HepG2 (cell line): ENCODE data around the gene NOSTRIN.

Experiments used
- CTCF ChIP-seq: sonication (generic); formaldehyde crosslinking; IDR thresholded peaks from 2 replicates; pipeline ENCODE4 v1.5.0; 2020; ENCODE audit warnings: mild to moderate bottlenecking, missing genetic modification reagents, moderate library complexity
- GLI4 ChIP-seq: sonication (generic); formaldehyde crosslinking; IDR thresholded peaks from 2 replicates; pipeline ENCODE4 v1.5.1; 2020; ENCODE audit warnings: missing genetic modification reagents, mild to moderate bottlenecking, moderate library complexity, borderline replicate concordance
- ZNF350 ChIP-seq: sonication (generic); formaldehyde crosslinking; IDR thresholded peaks from 2 replicates; pipeline ENCODE4 v1.4.0; 2020; ENCODE audit warnings: mild to moderate bottlenecking, low read depth, missing genetic modification reagents, borderline replicate concordance
- ZNF703 ChIP-seq: sonication (generic); formaldehyde crosslinking; IDR thresholded peaks from 2 replicates; pipeline ENCODE4 v1.5.1; 2020; ENCODE audit warnings: missing genetic modification reagents, mild to moderate bottlenecking, moderate library complexity, borderline replicate concordance

DNA sequence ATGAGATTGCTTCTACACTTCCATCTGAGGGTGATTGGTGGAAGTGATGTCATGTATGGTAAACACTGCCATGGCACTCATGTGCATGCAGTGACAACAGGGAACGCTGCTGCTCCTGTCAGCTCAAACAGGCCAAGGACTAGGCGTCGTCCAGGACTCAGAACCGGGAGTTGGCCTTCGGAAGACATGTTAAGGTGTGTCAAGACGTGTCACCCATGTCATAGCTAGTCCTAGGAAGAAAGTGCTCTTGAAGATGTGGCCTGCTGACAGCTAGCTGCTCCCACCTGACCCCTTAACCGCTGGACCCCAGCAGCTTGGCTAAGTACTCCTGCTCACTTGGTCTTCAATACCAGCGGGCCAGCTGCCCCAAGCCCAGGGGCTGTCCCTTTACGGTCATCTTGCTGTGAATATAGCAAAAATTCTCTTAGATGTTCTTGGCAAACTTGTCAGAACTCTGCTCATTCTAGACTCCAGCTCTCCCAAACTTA, 6.3 kb upstream of the NOSTRIN start:
- TF ChIP-seq GLI4 (CRISPR knock-in tag): no peak
- TF ChIP-seq ZNF703 (CRISPR knock-in tag): no peak
- no peak for TF ChIP-seq ZNF350 (CRISPR knock-in tag)
- TF ChIP-seq CTCF (CRISPR knock-in tag): no peak
